Measurements from ENCODE around the gene CADPS.
A peak's percentile ranks its signal among the peaks of the same experiment; 100 is the strongest.

Gene CADPS

DNA sequence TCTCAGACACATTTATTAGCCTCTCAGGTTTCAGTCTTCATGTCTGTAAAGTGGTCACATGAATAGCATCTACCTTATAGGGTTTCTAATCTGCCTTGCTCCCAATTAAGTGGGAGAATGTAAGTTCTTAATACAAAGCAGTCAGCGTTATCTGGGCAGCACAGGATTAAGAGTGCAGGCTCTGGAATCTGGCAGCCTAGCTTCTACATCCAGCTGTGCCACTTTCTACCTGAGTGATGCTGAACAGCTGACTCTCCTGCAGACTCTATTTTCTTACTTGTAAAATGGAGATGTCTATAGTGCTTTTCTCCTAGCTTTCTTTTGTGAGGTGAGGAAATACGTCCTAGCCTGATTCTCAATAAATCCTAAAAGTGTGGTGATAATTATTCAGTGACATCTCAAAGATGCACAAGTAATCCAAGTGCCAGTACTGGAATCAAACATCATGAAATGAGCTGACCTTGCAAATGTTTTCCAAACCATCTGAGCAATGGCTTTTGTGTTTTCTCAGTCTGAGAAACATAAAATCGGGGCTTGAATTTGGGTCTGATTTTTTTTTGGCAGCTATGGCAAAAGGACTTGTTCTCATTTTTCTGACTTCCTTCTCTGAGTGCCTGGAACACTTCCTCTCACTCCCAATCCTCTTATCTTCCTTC, 269.7 kb downstream of the CADPS start:
- Mint-ChIP-seq H3K27me3 (ENCODE audit: low read depth, poor library complexity) (no peaks in the 10 kb centered on the region), H3K36me3 (ENCODE audit: low read depth) (no peaks in the 10 kb centered on the region), H3K9me3 (no peaks in the 10 kb centered on the region), H3K4me1 (peaks cover 78% of the 10 kb centered on the region), H3K4me3 (no peak overlapping the region), H3K27ac (peak overlapping the region; percentile 95)
- TF ChIP-seq, protein P1, sequence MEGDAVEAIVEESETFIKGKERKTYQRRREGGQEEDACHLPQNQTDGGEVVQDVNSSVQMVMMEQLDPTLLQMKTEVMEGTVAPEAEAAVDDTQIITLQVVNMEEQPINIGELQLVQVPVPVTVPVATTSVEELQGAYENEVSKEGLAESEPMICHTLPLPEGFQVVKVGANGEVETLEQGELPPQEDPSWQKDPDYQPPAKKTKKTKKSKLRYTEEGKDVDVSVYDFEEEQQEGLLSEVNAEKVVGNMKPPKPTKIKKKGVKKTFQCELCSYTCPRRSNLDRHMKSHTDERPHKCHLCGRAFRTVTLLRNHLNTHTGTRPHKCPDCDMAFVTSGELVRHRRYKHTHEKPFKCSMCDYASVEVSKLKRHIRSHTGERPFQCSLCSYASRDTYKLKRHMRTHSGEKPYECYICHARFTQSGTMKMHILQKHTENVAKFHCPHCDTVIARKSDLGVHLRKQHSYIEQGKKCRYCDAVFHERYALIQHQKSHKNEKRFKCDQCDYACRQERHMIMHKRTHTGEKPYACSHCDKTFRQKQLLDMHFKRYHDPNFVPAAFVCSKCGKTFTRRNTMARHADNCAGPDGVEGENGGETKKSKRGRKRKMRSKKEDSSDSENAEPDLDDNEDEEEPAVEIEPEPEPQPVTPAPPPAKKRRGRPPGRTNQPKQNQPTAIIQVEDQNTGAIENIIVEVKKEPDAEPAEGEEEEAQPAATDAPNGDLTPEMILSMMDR (IDR thresholded peaks at IDR 0.05): no peak
- no peak for DNase-seq

DNA sequence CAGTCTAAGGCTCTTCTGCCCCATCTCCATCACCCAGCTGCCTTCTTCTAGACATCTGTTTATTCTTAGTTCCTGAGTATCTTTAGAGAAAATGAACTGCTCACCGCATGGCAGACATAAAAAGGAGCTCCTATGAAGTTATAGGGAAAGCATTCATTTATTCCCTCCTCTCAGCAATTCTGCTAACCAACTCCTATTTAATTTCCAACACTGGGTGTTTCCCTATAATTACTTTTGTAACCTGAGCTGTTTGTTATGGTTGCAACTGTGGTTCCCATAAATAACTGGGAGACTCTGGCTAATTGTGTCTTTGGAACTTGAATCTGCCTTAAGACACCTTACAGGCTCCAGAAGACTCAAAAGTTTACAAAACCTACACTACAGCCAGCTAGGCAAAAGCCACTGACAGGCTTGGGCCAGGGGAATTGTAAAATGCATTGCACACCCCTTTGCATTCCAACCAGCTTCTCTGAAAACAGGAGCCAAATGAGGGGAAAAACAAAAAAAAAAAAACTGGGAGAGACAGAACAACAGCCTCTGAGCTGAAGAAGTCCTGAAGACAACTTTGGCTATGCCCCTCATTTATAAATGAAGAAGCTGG, 270.4 kb downstream of the CADPS start:
- no peaks in the 10 kb centered on the region for H3K9me3 Mint-ChIP-seq
- TF ChIP-seq, protein P1 (IDR thresholded peaks at IDR 0.05): no peak
- no peaks in the 10 kb centered on the region for H3K36me3 Mint-ChIP-seq (ENCODE audit: low read depth)
- peak overlapping the region; percentile 95 for H3K27ac Mint-ChIP-seq
- no peak for DNase-seq
- peaks cover 75% of the 10 kb centered on the region for H3K4me1 Mint-ChIP-seq
- no peaks in the 10 kb centered on the region for H3K27me3 Mint-ChIP-seq (ENCODE audit: low read depth, poor library complexity)
- peak overlapping the region; percentile 61 for H3K4me3 Mint-ChIP-seq

DNA sequence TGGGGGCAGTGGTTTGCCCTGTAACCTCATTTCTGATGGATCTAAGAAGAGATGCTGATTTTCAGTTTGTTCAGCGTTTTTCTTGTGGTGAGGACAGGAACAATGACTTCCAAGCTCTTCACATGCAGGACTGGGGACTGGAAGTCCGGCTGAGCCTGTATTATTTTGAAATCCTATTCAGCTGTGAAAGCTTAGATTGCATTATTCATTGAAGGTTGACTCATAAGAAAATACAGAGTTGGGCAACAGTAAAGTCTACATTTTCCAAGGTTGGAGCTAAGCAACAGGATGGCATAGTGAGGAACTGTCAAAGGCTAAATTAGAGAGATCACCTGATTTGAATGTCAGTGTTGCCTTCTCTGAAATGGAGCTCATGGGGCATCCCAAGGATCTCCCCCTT, 270.9 kb downstream of the CADPS start:
- peaks cover 73% of the 10 kb centered on the region for H3K4me1 Mint-ChIP-seq
- DNase-seq: no peak
- no peak overlapping the region for H3K4me3 Mint-ChIP-seq
- no peak overlapping the region for H3K27ac Mint-ChIP-seq
- H3K27me3 Mint-ChIP-seq (ENCODE audit: low read depth, poor library complexity): no peaks in the 10 kb centered on the region
- no peaks in the 10 kb centered on the region for H3K36me3 Mint-ChIP-seq (ENCODE audit: low read depth)
- TF ChIP-seq, protein P1 (IDR thresholded peaks at IDR 0.05): no peak
- no peaks in the 10 kb centered on the region for H3K9me3 Mint-ChIP-seq

DNA sequence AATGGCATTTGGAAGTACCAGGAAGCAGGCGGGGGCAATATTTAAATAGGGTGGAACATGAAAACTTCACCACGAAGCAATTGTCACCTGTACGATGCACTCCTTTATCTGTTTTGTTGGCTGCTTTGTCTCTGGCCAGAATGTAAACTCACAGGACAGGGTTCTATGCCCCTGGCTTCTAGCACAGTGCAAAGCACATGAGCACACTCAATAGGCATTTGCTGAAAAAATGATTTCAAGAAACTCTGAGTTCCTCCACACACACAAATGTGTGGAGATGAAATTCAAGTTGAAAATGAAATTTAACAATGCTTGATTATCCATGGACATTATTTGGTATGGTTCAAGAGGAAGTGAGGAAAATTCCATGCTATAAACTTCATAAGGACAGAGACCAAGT, 272.2 kb downstream of the CADPS start:
- TF ChIP-seq, protein P1 (IDR thresholded peaks at IDR 0.05): no peak
- no peak for DNase-seq
- Mint-ChIP-seq H3K4me3 (no peak overlapping the region), H3K36me3 (ENCODE audit: low read depth) (no peaks in the 10 kb centered on the region), H3K9me3 (no peaks in the 10 kb centered on the region), H3K27ac (no peak overlapping the region), H3K4me1 (peaks cover 77% of the 10 kb centered on the region), H3K27me3 (ENCODE audit: low read depth, poor library complexity) (no peaks in the 10 kb centered on the region)

DNA sequence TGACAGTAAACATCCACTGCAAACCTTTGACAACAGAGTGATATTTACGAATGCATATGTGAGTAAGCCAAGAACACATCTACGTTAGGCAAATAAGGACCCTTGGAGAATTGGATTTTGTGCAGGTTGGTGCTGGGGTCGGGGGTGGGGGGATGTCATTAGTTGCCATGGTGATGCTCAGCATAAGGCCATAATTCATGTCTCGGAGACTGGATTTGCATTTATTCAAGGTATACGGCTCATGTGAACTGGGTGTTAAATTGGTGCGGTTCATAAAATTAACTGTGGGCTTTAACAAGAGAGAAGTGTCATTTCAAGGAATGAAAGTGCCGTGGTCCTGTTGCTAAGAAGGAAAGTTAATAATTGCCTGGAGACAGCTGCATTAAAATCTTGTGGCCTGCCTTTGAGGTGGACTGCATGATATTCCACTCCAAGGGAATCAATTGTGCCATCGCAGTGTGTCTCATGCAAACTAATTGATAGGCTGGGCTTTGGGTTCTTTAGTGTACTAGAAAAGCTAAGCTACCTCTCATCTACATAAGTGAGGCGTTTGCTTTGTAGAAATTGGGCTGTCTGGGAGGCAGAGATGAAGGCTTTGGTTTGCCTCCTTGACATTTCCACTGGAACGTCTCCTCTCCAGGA, 273.0 kb downstream of the CADPS start:
- TF ChIP-seq, protein P1 (IDR thresholded peaks at IDR 0.05): no peak
- Mint-ChIP-seq H3K27me3 (ENCODE audit: low read depth, poor library complexity) (no peaks in the 10 kb centered on the region), H3K27ac (peak overlapping the region; percentile 12), H3K4me3 (no peak overlapping the region), H3K9me3 (no peaks in the 10 kb centered on the region), H3K4me1 (peaks cover 81% of the 10 kb centered on the region), H3K36me3 (ENCODE audit: low read depth) (no peaks in the 10 kb centered on the region)
- no peak for DNase-seq
